Measurements from ENCODE around the gene SLC24A3.

SLC24A3 gene

GRCh38 chr20:19522836-19523590 is 310.6 kb downstream of the SLC24A3 start:
- H3K4me1 ChIP-seq (ENCODE audit: control insufficient read depth, insufficient read depth, low read length), result no peaks in the 10 kb centered on the region
- H3K27ac ChIP-seq (ENCODE audit: extremely low read depth, low read depth, low read length), result no peak overlapping the region
- POLR2A ChIA-PET, result no interaction called here
- H3K4me3 ChIP-seq (ENCODE audit: low read depth, low read length), result no peak overlapping the region
- TF ChIP-seq ZNF426 (tag by site-specific recombination; IDR thresholded peaks at IDR 0.05) (no peak), ZNF221 (tag by site-specific recombination; IDR thresholded peaks at IDR 0.05; ENCODE audit: borderline replicate concordance) (no peak), ZNF473 (tag by site-specific recombination; IDR thresholded peaks at IDR 0.05) (no peak), ZNF501 (tag by site-specific recombination; IDR thresholded peaks at IDR 0.05) (no peak), ZNF37A (tag by site-specific recombination; IDR thresholded peaks at IDR 0.05) (no peak), ZNF324 (tag by site-specific recombination; IDR thresholded peaks at IDR 0.05) (no peak), ZNF670 (tag by site-specific recombination; IDR thresholded peaks at IDR 0.05; ENCODE audit: low read depth) (no peak), ZNF146 (tag by site-specific recombination; IDR thresholded peaks at IDR 0.05) (no peak), ZNF391 (tag by site-specific recombination; IDR thresholded peaks at IDR 0.05; ENCODE audit: borderline replicate concordance, low read depth) (no peak), BCL6B (tag by site-specific recombination; IDR thresholded peaks at IDR 0.05) (no peak), ZNF48 (tag by site-specific recombination; IDR thresholded peaks at IDR 0.05) (no peak), ZNF174 (tag by site-specific recombination; IDR thresholded peaks at IDR 0.05) (no peak), ZNF580 (tag by site-specific recombination; IDR thresholded peaks at IDR 0.05) (no peak)
- no peaks in the 10 kb centered on the region for H3K9me3 ChIP-seq (ENCODE audit: control insufficient read depth, insufficient read depth, low read depth, low read length)
- H3K36me3 ChIP-seq (ENCODE audit: control insufficient read depth in 2 of 2, insufficient read depth in 1 of 2, low read length in 2 of 2), result no peaks in the 10 kb centered on the region
- CTCF ChIA-PET, result interaction anchor here (0.6 kb wide), 1 partner anchor 715 kb away, joined by 3 read pairs; no protein-coding TSS in a partner anchor

GRCh38 chr20:19524691-19525090 is 312.2 kb downstream of the SLC24A3 start:
- H3K36me3 ChIP-seq (ENCODE audit: control insufficient read depth in 2 of 2, insufficient read depth in 1 of 2, low read length in 2 of 2), result no peaks in the 10 kb centered on the region
- ChIA-PET POLR2A (no interaction called here), CTCF (no interaction called here)
- H3K4me3 ChIP-seq (ENCODE audit: low read depth, low read length), result no peak overlapping the region
- H3K4me1 ChIP-seq (ENCODE audit: control insufficient read depth, insufficient read depth, low read length), result no peaks in the 10 kb centered on the region
- no peak overlapping the region for H3K27ac ChIP-seq (ENCODE audit: extremely low read depth, low read depth, low read length)
- H3K9me3 ChIP-seq (ENCODE audit: control insufficient read depth, insufficient read depth, low read depth, low read length), result no peaks in the 10 kb centered on the region
- TF ChIP-seq MEIS1 (CRISPR knock-in tag; IDR thresholded peaks at IDR 0.05; ENCODE audit: borderline replicate concordance), result no peak
- TF ChIP-seq ZNF624 (tag by site-specific recombination; IDR thresholded peaks at IDR 0.05), result no peak
- TF ChIP-seq ZSCAN5A (tag by site-specific recombination; IDR thresholded peaks at IDR 0.05), result no peak
- no peak for TF ChIP-seq ZNF280D (tag by site-specific recombination; IDR thresholded peaks at IDR 0.05)
- TF ChIP-seq ZNF513 (tag by site-specific recombination; IDR thresholded peaks at IDR 0.05), result no peak
- no peak for TF ChIP-seq ZNF580 (tag by site-specific recombination; IDR thresholded peaks at IDR 0.05)
- TF ChIP-seq ZBTB20 (tag by site-specific recombination; IDR thresholded peaks at IDR 0.05), result no peak
- no peak for TF ChIP-seq IKZF3 (tag by site-specific recombination; IDR thresholded peaks at IDR 0.05)
- no peak for TF ChIP-seq ZNF623 (tag by site-specific recombination; IDR thresholded peaks at IDR 0.05)
- no peak for TF ChIP-seq BCL11B (tag by site-specific recombination; IDR thresholded peaks at IDR 0.05; ENCODE audit: low read depth)
- no peak for TF ChIP-seq ZNF266 (tag by site-specific recombination; IDR thresholded peaks at IDR 0.05; ENCODE audit: low read depth)
- TF ChIP-seq ZNF837 (tag by site-specific recombination; IDR thresholded peaks at IDR 0.05), result no peak
- TF ChIP-seq TRIM28 (IDR thresholded peaks at IDR 0.05; ENCODE audit: borderline replicate concordance, low read length), result no peak
